Loucy (cell line): ENCODE measurements around the gene SNRNP40.

Source experiments
- H2AFZ ChIP-seq: fragments of 200-600 bp; sonication (generic); 2 replicates; pipeline ENCODE4 v1.6.0; 2016; ENCODE audit warnings: antibody characterized with exemption, mild to moderate bottlenecking, low read length, moderate library complexity
- H3F3A ChIP-seq: fragments of 200-600 bp; 2 replicates; pipeline ENCODE4 v1.6.0; 2016; ENCODE audit warnings: antibody characterized with exemption, low read depth, mild to moderate bottlenecking
- H3K27me3 ChIP-seq: fragments of 200-600 bp; sonication (generic); 2 replicates; pipeline ENCODE4 v1.6.1; 2014; ENCODE audit warnings: low read length, mild to moderate bottlenecking; ENCODE audit not compliant: insufficient read depth, poor library complexity, severe bottlenecking
- H3K36me3 ChIP-seq: fragments of 200-600 bp; sonication (generic); 2 replicates; pipeline ENCODE4 v1.6.1; 2016; ENCODE audit warnings: low read length; ENCODE audit not compliant: insufficient read depth
- H3K4me1 ChIP-seq: fragments of 200-600 bp; sonication (generic); 2 replicates; pipeline ENCODE4 v1.5.1; 2014; ENCODE audit warnings: low read length, mild to moderate bottlenecking; ENCODE audit not compliant: insufficient read depth, poor library complexity, severe bottlenecking
- H3K4me2 ChIP-seq: fragments of 200-600 bp; sonication (generic); 2 replicates; pipeline ENCODE4 v1.6.0; 2014; ENCODE audit warnings: antibody characterized with exemption, low read length, low read depth, mild to moderate bottlenecking; ENCODE audit not compliant: poor library complexity, severe bottlenecking
- H3K4me3 ChIP-seq: fragments of 200-600 bp; sonication (generic); 2 replicates; pipeline ENCODE4 v1.5.1; 2014; ENCODE audit warnings: low read length, mild to moderate bottlenecking, mixed read lengths; ENCODE audit not compliant: poor library complexity, severe bottlenecking
- H3K79me2 ChIP-seq: fragments of 200-600 bp; sonication (generic); 2 replicates; pipeline ENCODE4 v1.6.1; 2014; ENCODE audit warnings: low read length; ENCODE audit not compliant: insufficient read depth
- H3K9ac ChIP-seq: fragments of 200-600 bp; sonication (generic); 2 replicates; pipeline ENCODE4 v1.6.0; 2014; ENCODE audit warnings: mild to moderate bottlenecking, low read depth, low read length, moderate library complexity; ENCODE audit not compliant: poor library complexity, severe bottlenecking
- H3K9me2 ChIP-seq: fragments of 200-600 bp; sonication (generic); replicated peaks from 2 replicates; pipeline ENCODE4 v1.6.1; 2016; ENCODE audit warnings: low read depth, low read length, mixed read lengths
- H3K9me3 ChIP-seq: fragments of 200-600 bp; sonication (generic); 2 replicates; pipeline ENCODE4 v1.6.1; 2014; ENCODE audit warnings: mild to moderate bottlenecking, antibody characterized with exemption, low read length, low read depth; ENCODE audit not compliant: insufficient read depth
- H4K20me1 ChIP-seq: fragments of 200-600 bp; sonication (generic); 2 replicates; pipeline ENCODE4 v1.6.0; 2014; ENCODE audit warnings: antibody characterized with exemption, low read length, mild to moderate bottlenecking; ENCODE audit not compliant: insufficient read depth, poor library complexity, severe bottlenecking
- CTCF ChIP-seq: fragments of 200-600 bp; sonication (generic); conservative IDR thresholded peaks from 2 replicates; pipeline ENCODE4 v1.5.1; 2014; ENCODE audit warnings: mild to moderate bottlenecking, antibody characterized with exemption, low read length
- EZH2phosphoT487 ChIP-seq: fragments of 200-600 bp; IDR thresholded peaks from 2 replicates; pipeline ENCODE4 v1.6.1; 2018; ENCODE audit warnings: antibody characterized with exemption, mild to moderate bottlenecking, moderate library complexity, borderline replicate concordance

Gene SNRNP40

GRCh38 chr1:31308036-31308435 lies 11.4 kb upstream of the SNRNP40 start:
- H3K4me1 ChIP-seq, result no peaks in the 10 kb centered on the region

DNA sequence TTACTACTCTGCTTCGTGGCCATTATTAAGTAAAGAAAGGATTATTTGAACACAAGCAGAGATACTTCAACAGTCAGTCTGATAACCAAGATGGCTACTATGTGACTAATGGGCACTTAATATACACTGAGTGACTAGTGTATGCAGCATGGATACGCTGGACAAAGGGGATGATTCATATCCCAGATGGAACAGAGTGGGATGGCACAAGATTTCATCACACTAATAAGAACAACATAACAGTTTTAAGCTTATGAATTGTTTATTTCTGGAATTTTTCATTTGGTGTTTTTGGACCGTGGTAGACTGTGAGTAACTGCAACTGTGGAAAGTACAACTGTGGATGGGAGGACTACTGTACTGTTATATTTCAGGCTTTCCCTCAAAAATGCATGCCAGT lies 9.7 kb upstream of the SNRNP40 start:
- no peaks in the 10 kb centered on the region for H4K20me1 ChIP-seq
- H3K27me3 ChIP-seq, result no peaks in the 10 kb centered on the region
- no peak overlapping the region for H3K4me3 ChIP-seq
- H3F3A ChIP-seq, result no peaks in the 10 kb centered on the region
- H3K9me2 ChIP-seq, result no peaks in the 10 kb centered on the region
- TF ChIP-seq CTCF (no peak), EZH2phosphoT487 (no peak)
- H3K79me2 ChIP-seq, result peaks cover 3% of the 10 kb centered on the region; the same call in 1 of the 2 replicates
- no peak overlapping the region for H2AFZ ChIP-seq
- peaks cover 8% of the 10 kb centered on the region for H3K4me1 ChIP-seq
- H3K4me2 ChIP-seq, result no peak overlapping the region
- no peaks in the 10 kb centered on the region for H3K9me3 ChIP-seq
- peaks cover 9% of the 10 kb centered on the region; the same call in 1 of the 2 replicates for H3K36me3 ChIP-seq
- H3K9ac ChIP-seq, result no peak overlapping the region

More at GRCh38 chr1:31308036-31308435, 11.4 kb upstream of the SNRNP40 start:
- Histone ChIP-seq H3K4me2 (no peak overlapping the region), H3K79me2 (peaks cover 3% of the 10 kb centered on the region; the same call in 1 of the 2 replicates), H3F3A (no peaks in the 10 kb centered on the region), H3K9ac (no peak overlapping the region), H3K36me3 (peaks cover 23% of the 10 kb centered on the region; the same call in 1 of the 2 replicates), H3K27me3 (no peaks in the 10 kb centered on the region), H3K9me2 (no peaks in the 10 kb centered on the region), H2AFZ (no peak overlapping the region), H3K9me3 (no peaks in the 10 kb centered on the region), H4K20me1 (no peaks in the 10 kb centered on the region), H3K4me3 (no peak overlapping the region)
- TF ChIP-seq EZH2phosphoT487 (no peak), CTCF (no peak)

GRCh38 chr1:31302709-31303441 lies 6.3 kb upstream of the SNRNP40 start:
- Histone ChIP-seq H3K36me3 (no peaks in the 10 kb centered on the region), H3K4me3 (no peak overlapping the region), H2AFZ (no peak overlapping the region), H3K9me2 (no peaks in the 10 kb centered on the region), H3K4me2 (no peak overlapping the region), H4K20me1 (peaks cover 4% of the 10 kb centered on the region), H3F3A (no peaks in the 10 kb centered on the region), H3K9me3 (no peaks in the 10 kb centered on the region), H3K4me1 (peaks cover 27% of the 10 kb centered on the region), H3K9ac (no peak overlapping the region), H3K79me2 (peaks cover 29% of the 10 kb centered on the region), H3K27me3 (no peaks in the 10 kb centered on the region)
- no peak for TF ChIP-seq EZH2phosphoT487
- no peak for TF ChIP-seq CTCF
